HEK293 (cell line): Measurements from ENCODE around the gene DAPK2.

Experiments
- CTCF ChIA-PET: fragments of 350-600 bp; formaldehyde crosslinking; extraction: SDS; loops from one replicate; lab custom pipeline; 2021; ENCODE audit warnings: antibody characterized with exemption; lab: Yijun Ruan, JAX
- POLR2A ChIA-PET: fragments of 300-600 bp; formaldehyde crosslinking; extraction: SDS; loops from one replicate; lab custom pipeline; 2020; ENCODE audit warnings: antibody characterized with exemption, inconsistent platforms; lab: Yijun Ruan, JAX
- H3K27ac ChIP-seq: fragments of 200-500 bp; sonication (Bioruptor generic); 2 replicates; pipeline ENCODE4 v1.5.1; 2014; ENCODE audit warnings: low read depth, low read length, control low read depth, inconsistent platforms; ENCODE audit errors: extremely low read depth
- H3K36me3 ChIP-seq, 2 experiments: fragments of 200-500 bp in 1 of 2; sonication (Bioruptor generic) in 1 of 2; 1 replicate in 1 of 2; 2 replicates in 1 of 2; pipeline ENCODE4 v1.5.1; 2014 to 2017; ENCODE audit warnings: inconsistent platforms in 2 of 2, low read length in 2 of 2; ENCODE audit not compliant: control insufficient read depth in 2 of 2, insufficient read depth in 1 of 2
- H3K4me1 ChIP-seq: fragments of 200-500 bp; sonication (Bioruptor generic); 2 replicates; pipeline ENCODE4 v1.5.1; 2014; ENCODE audit warnings: mild to moderate bottlenecking, low read length, inconsistent platforms; ENCODE audit not compliant: control insufficient read depth, insufficient read depth
- H3K4me3 ChIP-seq: 2 replicates; pipeline ENCODE4 v1.5.1; 2011; ENCODE audit warnings: low read depth, mild to moderate bottlenecking, control low read depth, low read length, moderate library complexity
- H3K9me3 ChIP-seq: fragments of 200-500 bp; sonication (Bioruptor generic); 2 replicates; pipeline ENCODE4 v1.5.1; 2014; ENCODE audit warnings: low read depth, low read length, inconsistent platforms; ENCODE audit not compliant: control insufficient read depth, insufficient read depth
- BCL11B ChIP-seq: fragments of 450-650 bp; formaldehyde crosslinking; IDR thresholded peaks from 2 replicates; pipeline ENCODE4 v1.5.1; 2016; ENCODE audit warnings: low read depth, missing biosample characterization, missing genetic modification characterization
- ELK4 ChIP-seq: IDR thresholded peaks from 2 replicates; pipeline ENCODE4 v1.6.1; 2011; ENCODE audit warnings: mild to moderate bottlenecking, low read depth, low read length, borderline replicate concordance
- FEZF1 ChIP-seq: fragments of 450-650 bp; formaldehyde crosslinking; IDR thresholded peaks from 2 replicates; pipeline ENCODE4 v1.5.1; 2016; ENCODE audit warnings: missing biosample characterization, missing genetic modification characterization
- SP7 ChIP-seq: fragments of 450-650 bp; formaldehyde crosslinking; IDR thresholded peaks from 2 replicates; pipeline ENCODE4 v1.5.1; 2016; ENCODE audit warnings: missing biosample characterization, missing genetic modification characterization
- ZBTB48 ChIP-seq: fragments of 450-650 bp; formaldehyde crosslinking; IDR thresholded peaks from 2 replicates; pipeline ENCODE4 v1.5.1; 2016; ENCODE audit warnings: missing biosample characterization, missing genetic modification characterization
- ZBTB49 ChIP-seq: fragments of 450-650 bp; formaldehyde crosslinking; IDR thresholded peaks from 2 replicates; pipeline ENCODE4 v1.5.1; 2016; ENCODE audit warnings: missing biosample characterization, missing genetic modification characterization, low read depth
- ZFHX2 ChIP-seq: fragments of 450-650 bp; formaldehyde crosslinking; conservative IDR thresholded peaks from 2 replicates; pipeline ENCODE4 v1.5.1; 2016; ENCODE audit warnings: missing biosample characterization, missing genetic modification characterization
- ZNF112 ChIP-seq: fragments of 450-650 bp; formaldehyde crosslinking; IDR thresholded peaks from 2 replicates; pipeline ENCODE4 v1.5.0; 2017; ENCODE audit warnings: missing biosample characterization, missing genetic modification characterization
- ZNF133 ChIP-seq: fragments of 450-650 bp; formaldehyde crosslinking; IDR thresholded peaks from 2 replicates; pipeline ENCODE4 v1.5.1; 2016; ENCODE audit warnings: missing biosample characterization, missing genetic modification characterization
- ZNF18 ChIP-seq: fragments of 450-650 bp; formaldehyde crosslinking; IDR thresholded peaks from 2 replicates; pipeline ENCODE4 v1.5.1; 2016; ENCODE audit warnings: missing biosample characterization, missing genetic modification characterization
- ZNF292 ChIP-seq: fragments of 450-650 bp; formaldehyde crosslinking; IDR thresholded peaks from 2 replicates; pipeline ENCODE4 v1.5.1; 2016; ENCODE audit warnings: low read depth, missing biosample characterization, missing genetic modification characterization, borderline replicate concordance
- ZNF302 ChIP-seq: fragments of 450-650 bp; formaldehyde crosslinking; IDR thresholded peaks from 2 replicates; pipeline ENCODE4 v1.5.1; 2016; ENCODE audit warnings: missing biosample characterization, missing genetic modification characterization, low read depth
- ZNF311 ChIP-seq: fragments of 450-650 bp; formaldehyde crosslinking; IDR thresholded peaks from 2 replicates; pipeline ENCODE4 v1.5.1; 2017; ENCODE audit warnings: missing biosample characterization, missing genetic modification characterization, borderline replicate concordance
- ZNF324 ChIP-seq: fragments of 450-650 bp; formaldehyde crosslinking; IDR thresholded peaks from 2 replicates; pipeline ENCODE4 v1.5.1; 2016; ENCODE audit warnings: missing biosample characterization, missing genetic modification characterization
- ZNF624 ChIP-seq: fragments of 450-650 bp; formaldehyde crosslinking; IDR thresholded peaks from 2 replicates; pipeline ENCODE4 v1.5.1; 2017; ENCODE audit warnings: missing biosample characterization, missing genetic modification characterization
- TF ChIP-seq, protein P1 (sequence below): fragments of 450-650 bp; formaldehyde crosslinking; IDR thresholded peaks from 2 replicates; pipeline ENCODE4 v1.5.1; 2016; ENCODE audit warnings: missing biosample characterization, missing genetic modification characterization
- TF ChIP-seq, protein P2 (sequence below): fragments of 450-650 bp; IDR thresholded peaks from 2 replicates; pipeline ENCODE4 v1.5.1; 2018; ENCODE audit warnings: missing biosample characterization, mild to moderate bottlenecking, missing genetic modification characterization
- TF ChIP-seq, protein P3 (sequence below): fragments of 450-650 bp; formaldehyde crosslinking; optimal IDR thresholded peaks from 2 replicates; pipeline ENCODE3; 2016; ENCODE audit warnings: missing biosample characterization, mild to moderate bottlenecking, missing genetic modification characterization

The DAPK2 gene

DNA sequence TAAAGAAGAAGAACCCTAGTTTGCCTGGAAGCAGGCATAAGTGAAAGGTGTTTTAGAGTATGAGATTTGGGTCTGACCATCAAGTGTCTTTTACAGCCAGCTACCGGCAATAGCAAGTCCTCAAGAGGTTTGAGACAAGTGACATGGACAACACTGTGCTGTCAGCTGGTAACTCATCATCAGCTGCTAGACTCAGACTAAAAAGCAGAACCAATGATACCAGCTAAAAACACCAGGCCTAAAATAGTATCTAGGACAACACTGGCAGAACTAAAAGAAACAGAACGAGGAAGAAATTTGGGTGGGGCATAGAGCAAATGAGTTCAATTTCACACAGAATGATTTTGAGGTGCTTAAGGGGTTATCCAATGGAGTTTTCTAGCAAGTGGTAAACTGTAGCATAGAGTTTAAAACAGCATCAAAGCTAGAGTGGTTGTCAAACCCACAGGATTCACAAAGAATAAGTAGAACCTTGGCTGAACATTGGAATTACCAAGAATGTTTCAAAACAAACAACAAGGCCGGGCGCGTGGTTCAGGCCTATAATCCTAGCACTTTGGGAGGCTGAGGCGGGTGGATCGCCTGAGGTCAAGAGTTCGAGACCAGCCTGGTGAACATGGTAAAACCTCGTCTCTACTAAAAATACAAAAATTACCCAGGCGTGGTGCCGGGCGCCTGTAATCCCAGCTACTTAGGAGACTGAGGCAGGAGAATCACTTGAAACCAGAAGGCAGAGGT is 43.4 kb upstream of the DAPK2 start:
- no peaks in the 10 kb centered on the region; the same call in 1 of the 2 replicates for H3K4me1 ChIP-seq
- no peaks in the 10 kb centered on the region for H3K9me3 ChIP-seq
- ChIA-PET POLR2A (no interaction called here), CTCF (interaction anchor here (0.6 kb wide), 1 partner anchor 336 kb away, joined by 4 read pairs; no protein-coding TSS in a partner anchor)
- H3K36me3 ChIP-seq, result peaks cover 13 to 31% of the 10 kb centered on the region in 2 experiments
- no peak overlapping the region for H3K27ac ChIP-seq
- no peak overlapping the region for H3K4me3 ChIP-seq
- TF ChIP-seq ZNF133 (tag by site-specific recombination), result no peak
- TF ChIP-seq, protein P1, sequence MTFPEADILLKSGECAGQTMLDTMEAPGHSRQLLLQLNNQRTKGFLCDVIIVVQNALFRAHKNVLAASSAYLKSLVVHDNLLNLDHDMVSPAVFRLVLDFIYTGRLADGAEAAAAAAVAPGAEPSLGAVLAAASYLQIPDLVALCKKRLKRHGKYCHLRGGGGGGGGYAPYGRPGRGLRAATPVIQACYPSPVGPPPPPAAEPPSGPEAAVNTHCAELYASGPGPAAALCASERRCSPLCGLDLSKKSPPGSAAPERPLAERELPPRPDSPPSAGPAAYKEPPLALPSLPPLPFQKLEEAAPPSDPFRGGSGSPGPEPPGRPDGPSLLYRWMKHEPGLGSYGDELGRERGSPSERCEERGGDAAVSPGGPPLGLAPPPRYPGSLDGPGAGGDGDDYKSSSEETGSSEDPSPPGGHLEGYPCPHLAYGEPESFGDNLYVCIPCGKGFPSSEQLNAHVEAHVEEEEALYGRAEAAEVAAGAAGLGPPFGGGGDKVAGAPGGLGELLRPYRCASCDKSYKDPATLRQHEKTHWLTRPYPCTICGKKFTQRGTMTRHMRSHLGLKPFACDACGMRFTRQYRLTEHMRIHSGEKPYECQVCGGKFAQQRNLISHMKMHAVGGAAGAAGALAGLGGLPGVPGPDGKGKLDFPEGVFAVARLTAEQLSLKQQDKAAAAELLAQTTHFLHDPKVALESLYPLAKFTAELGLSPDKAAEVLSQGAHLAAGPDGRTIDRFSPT (tag by site-specific recombination), result no peak
- TF ChIP-seq ZNF112 (tag by site-specific recombination), result no peak
- no peak for TF ChIP-seq ZBTB49
- no peak for TF ChIP-seq ZNF324 (tag by site-specific recombination)
- no peak for TF ChIP-seq ELK4
- no peak for TF ChIP-seq ZFHX2 (tag by site-specific recombination)
- TF ChIP-seq, protein P2, sequence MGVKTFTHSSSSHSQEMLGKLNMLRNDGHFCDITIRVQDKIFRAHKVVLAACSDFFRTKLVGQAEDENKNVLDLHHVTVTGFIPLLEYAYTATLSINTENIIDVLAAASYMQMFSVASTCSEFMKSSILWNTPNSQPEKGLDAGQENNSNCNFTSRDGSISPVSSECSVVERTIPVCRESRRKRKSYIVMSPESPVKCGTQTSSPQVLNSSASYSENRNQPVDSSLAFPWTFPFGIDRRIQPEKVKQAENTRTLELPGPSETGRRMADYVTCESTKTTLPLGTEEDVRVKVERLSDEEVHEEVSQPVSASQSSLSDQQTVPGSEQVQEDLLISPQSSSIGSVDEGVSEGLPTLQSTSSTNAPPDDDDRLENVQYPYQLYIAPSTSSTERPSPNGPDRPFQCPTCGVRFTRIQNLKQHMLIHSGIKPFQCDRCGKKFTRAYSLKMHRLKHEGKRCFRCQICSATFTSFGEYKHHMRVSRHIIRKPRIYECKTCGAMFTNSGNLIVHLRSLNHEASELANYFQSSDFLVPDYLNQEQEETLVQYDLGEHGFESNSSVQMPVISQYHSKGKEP (tag by site-specific recombination), result no peak
- TF ChIP-seq SP7 (tag by site-specific recombination), result no peak
- TF ChIP-seq BCL11B (tag by site-specific recombination), result no peak
- no peak for TF ChIP-seq ZNF311
- no peak for TF ChIP-seq ZNF292 (tag by site-specific recombination)
- TF ChIP-seq FEZF1 (tag by site-specific recombination), result no peak
- TF ChIP-seq ZNF18 (tag by site-specific recombination), result no peak
- TF ChIP-seq ZBTB48 (tag by site-specific recombination), result no peak
- TF ChIP-seq ZNF302 (tag by site-specific recombination), result no peak
- TF ChIP-seq ZNF624, result no peak
- TF ChIP-seq, protein P3, sequence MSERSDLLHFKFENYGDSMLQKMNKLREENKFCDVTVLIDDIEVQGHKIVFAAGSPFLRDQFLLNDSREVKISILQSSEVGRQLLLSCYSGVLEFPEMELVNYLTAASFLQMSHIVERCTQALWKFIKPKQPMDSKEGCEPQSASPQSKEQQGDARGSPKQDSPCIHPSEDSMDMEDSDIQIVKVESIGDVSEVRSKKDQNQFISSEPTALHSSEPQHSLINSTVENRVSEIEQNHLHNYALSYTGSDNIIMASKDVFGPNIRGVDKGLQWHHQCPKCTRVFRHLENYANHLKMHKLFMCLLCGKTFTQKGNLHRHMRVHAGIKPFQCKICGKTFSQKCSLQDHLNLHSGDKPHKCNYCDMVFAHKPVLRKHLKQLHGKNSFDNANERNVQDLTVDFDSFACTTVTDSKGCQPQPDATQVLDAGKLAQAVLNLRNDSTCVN (tag by site-specific recombination), result no peak
- TF ChIP-seq, all 188 proteins: peak for 0
